ENCODE measurements around the gene DCAF10.
A peak's percentile ranks its signal among the peaks of the same experiment; 100 is the strongest.

The DCAF10 gene

GRCh38 chr9:37916471-37917312 lies 116.1 kb downstream of the DCAF10 start:
- Histone ChIP-seq H3K36me3 (ENCODE audit: control insufficient read depth in 2 of 2, insufficient read depth in 2 of 2, low read length in 2 of 2) (peaks cover 0 to 9% of the 10 kb centered on the region in 2 donors), H3K4me1 (ENCODE audit: control insufficient read depth, insufficient read depth, low read length) (peaks cover 15% of the 10 kb centered on the region), H3K4me3 (ENCODE audit: low read length in 2 of 2) (no peak overlapping the region)

More at GRCh38 chr9:37916471-37917312, 116.1 kb downstream of the DCAF10 start:
- Histone ChIP-seq H3K9me3 (ENCODE audit: control insufficient read depth in 2 of 2, low read length in 2 of 2) (no peaks in the 10 kb centered on the region), H3K27ac (ENCODE audit: low read length) (peak overlapping the region; percentile 6), H3K9ac (ENCODE audit: low read length in 2 of 2) (no peak overlapping the region), H3K27me3 (ENCODE audit: control insufficient read depth in 1 of 2, insufficient read depth in 2 of 2, low read length in 2 of 2) (no peaks in the 10 kb centered on the region)
